Loucy (cell line): ENCODE measurements around the gene ACOXL.

Experiments used
- CTCF ChIP-seq: fragments of 200-600 bp; sonication (generic); conservative IDR thresholded peaks from 2 replicates; pipeline ENCODE4 v1.5.1; 2014; ENCODE audit warnings: mild to moderate bottlenecking, antibody characterized with exemption, low read length
- EZH2phosphoT487 ChIP-seq: fragments of 200-600 bp; IDR thresholded peaks from 2 replicates; pipeline ENCODE4 v1.6.1; 2018; ENCODE audit warnings: antibody characterized with exemption, mild to moderate bottlenecking, moderate library complexity, borderline replicate concordance

GRCh38 chr2:111122631-111123421, 390.5 kb downstream of the ACOXL start:
- TF ChIP-seq CTCF (no peak), EZH2phosphoT487 (no peak)
